GM18868 (cell line): ENCODE results near the gene RPL18A.
"Not testable (repeated sequence)": the region's sequence is repeated elsewhere in the genome, so short reads cannot be mapped to it uniquely, and the experiment has no call there.

Experiments used
- ATAC-seq: cut with Tn5 transposase; IDR thresholded peaks from one replicate; pipeline ENCODE4 v1.9.1; 2021; ENCODE audit warnings: mild to moderate bottlenecking, moderate library complexity; ENCODE audit not compliant: unreplicated experiment

Gene RPL18A

GRCh38 chr19:17866312-17866963 is 6.7 kb downstream of the RPL18A start:
- ATAC-seq = no peak

- ATAC-seq = no peak
Measured at GRCh38 chr19:17866964-17867486, 7.3 kb downstream of the RPL18A start.

GRCh38 chr19:17868669-17869068 is 9.0 kb downstream of the RPL18A start:
- no peak for ATAC-seq

GRCh38 chr19:17869114-17869608 is 9.5 kb downstream of the RPL18A start:
- ATAC-seq = no peak

GRCh38 chr19:17871032-17871877 is 11.5 kb downstream of the RPL18A start:
- ATAC-seq = no peak

GRCh38 chr19:17871878-17872250 is 12.2 kb downstream of the RPL18A start, which contains the start of gene SLC5A5:
Gene SLC5A5 (plus strand): TSS chr19:17871945. CDS start chr19:17872320, 375 bp downstream.
- no peak for ATAC-seq

- ATAC-seq = no peak
Measured at GRCh38 chr19:17872251-17873001, 12.7 kb downstream of the RPL18A start.

- ATAC-seq = no peak
Measured at GRCh38 chr19:17873786-17874757, 14.4 kb downstream of the RPL18A start.

- ATAC-seq = no peak
Measured at GRCh38 chr19:17874758-17875135, 15.0 kb downstream of the RPL18A start.

- ATAC-seq = no peak
Measured at GRCh38 chr19:17877696-17878095, 18.0 kb downstream of the RPL18A start.

GRCh38 chr19:17879466-17879865 is 19.8 kb downstream of the RPL18A start:
- ATAC-seq = no peak

GRCh38 chr19:17881701-17882100 is 22.0 kb downstream of the RPL18A start:
- no peak for ATAC-seq

GRCh38 chr19:17883627-17884410 is 24.1 kb downstream of the RPL18A start:
- ATAC-seq = no peak

- ATAC-seq = no peak
Measured at GRCh38 chr19:17886515-17886914, 26.8 kb downstream of the RPL18A start.

- not testable (repeated sequence) for ATAC-seq
Measured at GRCh38 chr19:17887221-17887620, 27.5 kb downstream of the RPL18A start.

- no peak for ATAC-seq
Measured at GRCh38 chr19:17888260-17888659, 28.6 kb downstream of the RPL18A start.

- no peak for ATAC-seq
Measured at GRCh38 chr19:17889609-17890214, 30.0 kb downstream of the RPL18A start.

- ATAC-seq = no peak
Measured at GRCh38 chr19:17893766-17894165, 34.1 kb downstream of the RPL18A start.

GRCh38 chr19:17902701-17903100 is 43.0 kb downstream of the RPL18A start:
- no peak for ATAC-seq
